Heart left ventricle (tissue), 16 donors: ENCODE results near the gene ROBO1. TPM values are rescaled to one million over a fixed set of nuclear protein-coding genes. Genes with fewer than 3 reads are reported as not detected.

ENCODE experiments used
- ATAC-seq, 4 donors: fragments of 200-7000 bp; cut with Tn5 transposase; one replicate each; pipeline ENCODE4 v1.9.1; 2020 to 2022; ENCODE audit warnings: moderate library complexity in 4 of 4, mild to moderate bottlenecking in 3 of 4, moderate number of reproducible peaks in 1 of 4
- DNase-seq, 5 donors: peaks; one replicate each; pipeline ENCODE4 v3.0.0-alpha.2; 2020
- H3K27ac ChIP-seq, 12 donors: fragments of 200-600 bp; sonication (generic) in 4 of 12; one replicate each; pipeline versions ENCODE4 v1.5.0 to v1.8.0; 2016 to 2022; ENCODE audit warnings: mild to moderate bottlenecking in 2 of 12
- H3K27me3 ChIP-seq, 9 donors: fragments of 200-600 bp; sonication (generic) in 2 of 9; one replicate each; pipeline versions ENCODE4 v1.5.1 to v1.8.0; 2016 to 2022; ENCODE audit warnings: mild to moderate bottlenecking in 3 of 9
- H3K36me3 ChIP-seq, 9 donors: fragments of 200-600 bp; sonication (generic) in 2 of 9; one replicate each; pipeline versions ENCODE4 v1.5.0 to v1.8.0; 2018 to 2022; ENCODE audit warnings: mild to moderate bottlenecking in 2 of 9
- H3K4me1 ChIP-seq, 12 donors: fragments of 200-600 bp; sonication (generic) in 4 of 12; one replicate each; pipeline versions ENCODE4 v1.5.0 to v1.8.0; 2016 to 2022; ENCODE audit warnings: mild to moderate bottlenecking in 3 of 12
- H3K4me3 ChIP-seq, 12 donors: fragments of 200-600 bp; sonication (generic) in 4 of 12; one replicate each; pipeline versions ENCODE4 v1.5.0 to v1.8.0; 2017 to 2022; ENCODE audit warnings: mild to moderate bottlenecking in 9 of 12, moderate library complexity in 4 of 12
- H3K9me3 ChIP-seq, 12 donors: fragments of 200-600 bp; sonication (generic) in 4 of 12; one replicate each; pipeline versions ENCODE4 v1.5.0 to v1.8.0; 2016 to 2022; ENCODE audit warnings: mild to moderate bottlenecking in 1 of 12
- CTCF ChIP-seq, 12 donors: fragments of 200-600 bp; sonication (generic) in 4 of 12; IDR thresholded peaks; one replicate each; pipeline versions ENCODE4 v1.5.0 to v1.8.0; 2018 to 2022; ENCODE audit warnings: antibody characterized with exemption in 12 of 12, mild to moderate bottlenecking in 5 of 12
- POLR2A ChIP-seq, 2 donors: fragments of 450-650 bp; IDR thresholded peaks; one replicate each; pipeline ENCODE4 v1.6.1; 2017; ENCODE audit warnings: antibody characterized with exemption in 2 of 2, mild to moderate bottlenecking in 2 of 2, moderate library complexity in 2 of 2
- WGBS, 4 donors: extraction: QIAGEN DNeasy Blood & Tissue Kit in 2 of 4; methylation state at CpG; one replicate each; pipeline versions ENCODE4 v1.1.5 to v1.1.7; 2013 to 2018; 5-methylcytosine and 5-hydroxymethylcytosine counted together
- intact Hi-C, 10 donors: fragments of 100-400 bp; cut with DNase I; formaldehyde crosslinking; loops; one replicate each; pipeline versions ENCODE4 v1.11.1 to v1.14.2; 2022
- polyA plus RNA-seq, 2 donors: library from polyadenylated mRNA; stranded (reverse); fragments of 200-250 nt; gene quantifications; one replicate each; pipeline ENCODE4 v1.2.3, GENCODE V29; 2013
- total RNA-seq, 9 donors: library from RNA; depleted of rRNA in 2 of 9; stranded (reverse); fragments of >200 nt in 2 of 9; fragmentation: NEBNext Ultra II Directional in 3 of 9; extraction: Animal tissue kit (Norgen Biotek cat#: 25700) in 3 of 9; gene quantifications; one replicate each; pipeline versions ENCODE4 v1.1.0 to v1.2.4, GENCODE V29; 2016 to 2023
- donor health status: ischemic (EF 13 %, LVEDD 7.1; RV severe dilation, severe dysfunction).
- donor health status: healthy with polysubstance abuse.
- donor health status: DM: no; HTN: yes; CAD: no.
- donor health status: DM: no; HTN: no; CAD: no.
- donor health status: ischemic (EF 25% LVEDD 6.9; RV normal size, moderate dysfunction).
- donor health status: ischemic (EF 25% LVEDD 5.7; RV mildly dilated, moderate dysfunction).
- donor health status: healthy.
- donor health status: DM: yes; HTN: yes; CAD: no.
- donor health status: ischemic (EF 35%, LVEDD 5.7; RV mildly dilated, moderate dysfunction).
- donor health status: nonischemic (EF 11% LVEDD 7.7; RV severe dilation, severe dysfunction).
- donor health status: DM: yes; HTN: yes; CAD: no.
- donor health status: PGD.
- donor health status: ischemic (EF 29% LVEDD 5.4; RV normal size, mild dysfunction).
- donor health status: nonischemic (EF 23%, LVEDD 6.1; RV moderate dilation, normal function).

The ROBO1 gene
- total and polyA plus RNA-seq, 11 donors, result 1.4 to 14.8 (median 5.7) TPM

- H3K27me3 ChIP-seq, result no peaks in the 10 kb centered on the region
- WGBS, 4 donors, result 89 to 97% (median 91%) methylated on average over 2 of the region's 2 CpGs
- no peaks in the 10 kb centered on the region for H3K9me3 ChIP-seq
- no peak overlapping the region for H3K27ac ChIP-seq
- no peak for TF ChIP-seq POLR2A (IDR thresholded peaks at IDR 0.05)
- no peak for TF ChIP-seq CTCF (IDR thresholded peaks at IDR 0.05)
- no peak overlapping the region for H3K4me3 ChIP-seq
- intact Hi-C loops, result no loop called here
- ATAC-seq, result no peak
- no peaks in the 10 kb centered on the region for H3K36me3 ChIP-seq
- H3K4me1 ChIP-seq, result peaks cover 0 to 6% (median 0%) of the 10 kb centered on the region in 12 donors
- DNase-seq, result no peak
Observed at GRCh38 chr3:79488407-79488806, 279.4 kb downstream of the ROBO1 start.

- no peak overlapping the region for H3K27ac ChIP-seq
- H3K4me3 ChIP-seq, result no peak overlapping the region
- no peaks in the 10 kb centered on the region for H3K4me1 ChIP-seq
- no peaks in the 10 kb centered on the region for H3K9me3 ChIP-seq
- H3K27me3 ChIP-seq, result no peaks in the 10 kb centered on the region
- intact Hi-C loops, result no loop called here
- ATAC-seq (no peak), DNase-seq (no peak)
- TF ChIP-seq CTCF (IDR thresholded peaks at IDR 0.05) (no peak), POLR2A (IDR thresholded peaks at IDR 0.05) (no peak)
- no peaks in the 10 kb centered on the region for H3K36me3 ChIP-seq
- WGBS, 4 donors, result 57 to 74% (median 69%) methylated on average over 1 of the region's 1 CpG
Observed at GRCh38 chr3:79480746-79481145, 287.1 kb downstream of the ROBO1 start.

GRCh38 chr3:79478620-79479019 lies 289.2 kb downstream of the ROBO1 start:
- Histone ChIP-seq H3K36me3 (no peaks in the 10 kb centered on the region), H3K9me3 (no peaks in the 10 kb centered on the region), H3K27ac (no peak overlapping the region), H3K27me3 (no peaks in the 10 kb centered on the region), H3K4me3 (no peak overlapping the region), H3K4me1 (no peaks in the 10 kb centered on the region)
- ATAC-seq, result no peak
- WGBS, 4 donors, result 88 to 96% (median 92%) methylated on average over 1 of the region's 1 CpG
- TF ChIP-seq POLR2A (IDR thresholded peaks at IDR 0.05), result no peak
- TF ChIP-seq CTCF (IDR thresholded peaks at IDR 0.05), result no peak
- intact Hi-C loops, result no loop called here
- DNase-seq, result no peak

GRCh38 chr3:79477242-79477641 lies 290.6 kb downstream of the ROBO1 start:
- no peak for ATAC-seq
- Histone ChIP-seq H3K9me3 (no peaks in the 10 kb centered on the region), H3K4me3 (no peak overlapping the region), H3K36me3 (no peaks in the 10 kb centered on the region), H3K4me1 (no peaks in the 10 kb centered on the region), H3K27ac (no peak overlapping the region), H3K27me3 (no peaks in the 10 kb centered on the region)
- DNase-seq, result no peak
- TF ChIP-seq CTCF (IDR thresholded peaks at IDR 0.05) (no peak), POLR2A (IDR thresholded peaks at IDR 0.05) (no peak)
- intact Hi-C loops, result no loop called here
- WGBS, 4 donors, result 61 to 74% (median 66%) methylated on average over 1 of the region's 1 CpG
